Activated naive CD8-positive, alpha-beta T cell treated with anti-CD3 and anti-CD28 coated beads, Interleukin-2, amount 50 U/mL, for 16 hours (primary cell): ENCODE measurements around the gene SLC22A7.
"Not testable (repeated sequence)": the region's sequence is repeated elsewhere in the genome, so short reads cannot be mapped to it uniquely, and the experiment has no call there.

Experiments
- DNase-seq: peaks from one replicate; pipeline ENCODE4 v3.0.0-alpha.2; 2020; ENCODE audit warnings: low read depth, low spot score

SLC22A7 gene

GRCh38 chr6:43336382-43336781, 38.3 kb downstream of the SLC22A7 start:
- no peak for DNase-seq

- DNase-seq = no peak
These were observed 40.2 kb downstream of the SLC22A7 start for GRCh38 chr6:43338243-43338642.

GRCh38 chr6:43339168-43339567, 41.1 kb downstream of the SLC22A7 start:
- no peak for DNase-seq

GRCh38 chr6:43346243-43346642, 48.2 kb downstream of the SLC22A7 start:
- DNase-seq = not testable (repeated sequence)

GRCh38 chr6:43347021-43347420, 49.0 kb downstream of the SLC22A7 start:
- no peak for DNase-seq

GRCh38 chr6:43347444-43347843, 49.4 kb downstream of the SLC22A7 start:
- DNase-seq = no peak

GRCh38 chr6:43351951-43352350, 53.9 kb downstream of the SLC22A7 start:
- DNase-seq = not testable (repeated sequence)
